Retina (tissue), 1 donor: ENCODE data around the gene MYO6.
A peak's percentile ranks its signal among the peaks of the same experiment; 100 is the strongest.
"Not testable (repeated sequence)": the region's sequence is repeated elsewhere in the genome, so short reads cannot be mapped to it uniquely, and the experiment has no call there.

Source experiments
- DNase-seq: peaks from one replicate; pipeline ENCODE4 v3.0.0-alpha.2; 2016

Gene MYO6

DNA sequence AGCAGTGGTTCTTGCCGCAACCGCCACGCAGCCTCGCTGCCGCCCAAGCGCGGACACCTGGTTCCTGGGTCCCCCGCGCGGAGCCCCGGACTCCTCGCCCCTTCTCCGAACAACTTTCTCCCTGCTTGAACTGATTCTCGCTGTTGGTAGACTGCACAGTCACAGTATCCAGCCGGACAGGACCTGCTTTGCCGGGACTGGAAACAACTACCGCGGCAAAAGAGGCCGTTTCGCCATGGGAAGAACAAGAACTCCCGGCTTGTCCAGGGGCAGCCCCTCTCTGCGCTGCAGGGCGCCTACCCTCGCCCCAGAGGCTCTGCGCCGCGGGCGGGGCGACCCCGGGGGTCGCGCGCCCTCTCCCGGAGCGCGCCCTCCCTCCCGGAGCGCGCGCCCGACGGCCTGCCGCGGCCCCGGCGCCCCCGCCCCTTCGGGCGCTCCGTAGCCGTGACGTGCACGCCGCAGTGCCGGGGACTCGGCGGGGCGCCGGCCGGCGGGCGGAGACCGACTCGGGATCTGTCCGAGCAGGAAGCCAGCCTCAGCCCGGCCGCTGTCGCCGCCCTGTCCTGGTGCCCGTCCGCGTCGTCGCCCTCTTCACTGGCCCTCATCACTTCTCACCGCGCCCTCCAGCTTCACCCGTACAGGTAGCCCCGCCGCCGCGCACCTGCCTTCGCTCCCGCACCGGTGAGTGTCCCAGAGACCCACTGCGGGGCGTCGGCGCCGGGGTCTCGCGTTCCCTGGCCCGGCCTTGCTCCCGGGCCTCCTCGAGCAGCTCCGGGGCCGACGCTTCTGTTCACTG lies at the start of gene MYO6:
Gene MYO6 (plus strand): TSS at position 497 of the 796 bp plus-strand sequence. CDS start 68,309 bp downstream, outside the sequence.
- DNase-seq: peak; percentile 86

DNA sequence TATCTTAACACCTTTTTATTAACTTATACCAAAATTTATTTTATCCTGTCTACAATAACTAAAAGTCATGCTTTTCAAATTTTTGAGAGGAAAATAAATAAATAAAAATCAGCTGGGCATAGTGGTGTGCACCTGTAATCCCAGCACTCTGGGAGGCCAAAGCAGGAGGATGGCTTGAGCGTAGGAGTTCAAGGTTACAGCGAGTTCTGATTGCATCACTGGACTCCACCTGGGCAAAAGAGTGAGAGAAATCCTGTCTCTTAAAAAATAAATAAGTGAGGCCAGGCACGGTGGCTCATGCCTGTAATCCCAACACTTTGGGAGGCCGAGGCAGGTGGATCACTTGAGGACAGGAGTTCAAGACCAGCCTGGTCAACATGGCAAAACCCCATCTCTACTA lies 40.7 kb upstream of the MYO6 start:
- not testable (repeated sequence) for DNase-seq

DNA sequence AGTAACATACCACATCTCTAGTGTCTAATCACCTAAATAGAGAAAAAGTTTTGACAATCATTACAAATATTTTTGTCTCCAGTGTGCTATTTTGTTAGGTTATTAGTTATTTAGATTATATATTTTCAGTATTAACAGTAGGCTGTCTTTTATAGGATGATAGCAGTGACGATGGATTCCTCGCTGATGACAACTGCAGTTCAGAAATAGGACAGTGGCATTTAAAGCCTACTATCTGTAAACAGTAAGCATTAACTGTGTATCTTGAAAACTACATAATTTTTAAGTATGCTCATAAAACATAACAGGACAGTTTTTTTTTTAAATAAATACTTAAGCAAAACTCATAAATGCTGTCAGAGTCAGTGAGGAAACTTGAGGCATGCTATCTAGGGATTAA lies 37.9 kb upstream of the MYO6 start:
- DNase-seq: no peak

DNA sequence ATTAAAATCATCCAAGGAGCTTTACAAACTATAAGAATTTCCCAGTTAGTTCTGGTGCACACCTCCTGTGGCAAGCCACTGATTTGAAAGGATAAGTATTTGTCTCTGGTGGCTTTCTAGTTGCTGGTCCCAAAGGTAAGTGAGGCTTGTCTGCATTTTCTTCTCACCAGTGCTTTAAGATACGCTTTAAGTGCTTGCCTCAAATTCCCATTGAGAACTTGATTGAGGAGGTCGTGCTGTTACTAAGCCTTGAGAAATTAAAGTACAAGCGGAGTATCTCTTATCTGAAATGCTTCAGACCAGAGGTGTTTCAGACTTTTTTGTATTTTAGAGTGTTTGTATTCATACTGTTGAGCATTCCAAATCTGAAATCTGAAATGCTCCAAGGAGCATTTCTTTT lies 29.9 kb upstream of the MYO6 start:
- no peak for DNase-seq

DNA sequence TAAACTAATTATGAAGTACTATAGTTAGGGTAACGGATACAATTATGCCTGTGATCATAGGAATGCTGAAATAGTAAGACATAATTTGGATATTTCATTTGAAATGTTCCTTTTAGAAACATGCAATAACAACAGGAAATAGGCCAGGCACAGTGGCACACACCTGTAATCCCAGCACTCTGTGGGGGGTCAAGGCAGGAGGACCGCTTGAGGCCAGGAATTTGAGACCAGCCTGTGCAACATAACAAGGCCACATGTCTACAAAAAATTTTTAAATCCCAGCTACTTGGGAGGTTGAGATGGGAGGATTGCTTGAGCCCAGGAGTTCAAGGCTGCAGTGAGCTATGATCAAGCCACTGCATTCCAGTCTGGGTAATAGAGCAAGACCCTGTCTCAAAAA lies 25.7 kb upstream of the MYO6 start:
- DNase-seq: no peak

DNA sequence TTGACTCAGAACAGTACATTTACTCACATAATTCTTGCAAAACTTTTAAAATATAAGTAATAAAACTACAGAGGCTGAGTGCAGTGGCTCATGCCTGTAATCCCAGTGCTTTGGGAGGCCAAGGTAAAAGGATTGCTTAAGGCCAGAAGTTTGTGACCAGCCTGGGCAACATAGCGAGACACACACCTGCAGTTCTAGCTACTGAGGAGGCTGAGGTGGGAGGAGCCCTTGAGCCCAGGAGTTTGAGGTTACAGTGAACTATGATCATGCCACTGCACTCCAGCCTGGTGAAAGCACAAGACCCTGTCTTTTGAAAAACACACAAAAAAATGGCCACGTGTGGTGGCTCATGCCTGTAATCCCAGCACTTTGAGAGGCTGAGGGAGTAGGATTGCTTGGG lies 21.8 kb upstream of the MYO6 start:
- DNase-seq: no peak

DNA sequence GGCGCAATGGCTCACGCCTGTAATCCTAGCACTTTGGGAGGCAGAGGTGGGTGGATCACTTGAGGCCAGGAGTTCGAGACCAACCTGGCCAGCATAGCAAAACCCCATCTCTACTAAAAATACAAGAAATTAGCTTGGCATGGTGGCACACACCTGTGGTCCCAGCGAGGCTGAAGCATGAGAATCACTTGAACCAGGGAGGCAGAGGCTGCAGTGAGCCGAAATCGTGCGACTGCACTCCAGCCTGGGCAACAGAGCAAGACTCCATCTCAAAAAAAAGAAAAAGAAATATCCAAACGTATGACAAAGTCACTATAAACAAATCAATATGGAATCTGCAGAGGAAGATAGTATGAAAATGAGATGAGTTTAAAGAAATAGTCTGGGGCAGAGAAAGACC lies 18.0 kb upstream of the MYO6 start:
- DNase-seq: not testable (repeated sequence)

DNA sequence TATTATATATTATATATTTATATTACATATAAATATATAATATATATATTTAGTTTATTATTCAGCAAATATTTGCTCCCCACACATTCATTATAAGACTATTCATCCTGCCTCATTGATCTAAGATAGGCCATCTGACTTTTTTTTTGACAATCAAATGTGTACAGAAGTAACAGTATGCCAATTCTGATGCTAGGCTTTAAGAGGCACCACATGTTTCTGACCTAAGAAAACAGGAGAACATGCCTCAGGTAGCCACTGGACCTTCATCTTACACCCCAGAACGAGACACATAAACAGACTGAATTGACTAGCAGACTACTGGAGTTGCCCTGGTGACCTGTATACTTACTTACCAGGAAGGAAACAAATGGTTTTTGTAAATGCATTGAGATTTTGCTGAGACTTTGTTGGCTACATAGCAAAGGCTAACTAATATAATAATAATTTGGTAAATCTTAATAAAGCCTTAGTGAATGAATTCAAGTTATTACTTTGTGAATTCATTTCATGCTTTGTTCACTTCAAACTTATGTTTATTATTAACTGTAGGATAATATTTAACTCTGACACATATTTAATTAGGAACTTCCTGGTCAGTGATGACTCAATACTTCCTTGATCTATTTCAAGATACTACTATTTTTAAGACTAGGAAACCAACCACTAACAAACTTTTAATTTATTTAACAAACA lies 13.4 kb upstream of the MYO6 start:
- no peak for DNase-seq

DNA sequence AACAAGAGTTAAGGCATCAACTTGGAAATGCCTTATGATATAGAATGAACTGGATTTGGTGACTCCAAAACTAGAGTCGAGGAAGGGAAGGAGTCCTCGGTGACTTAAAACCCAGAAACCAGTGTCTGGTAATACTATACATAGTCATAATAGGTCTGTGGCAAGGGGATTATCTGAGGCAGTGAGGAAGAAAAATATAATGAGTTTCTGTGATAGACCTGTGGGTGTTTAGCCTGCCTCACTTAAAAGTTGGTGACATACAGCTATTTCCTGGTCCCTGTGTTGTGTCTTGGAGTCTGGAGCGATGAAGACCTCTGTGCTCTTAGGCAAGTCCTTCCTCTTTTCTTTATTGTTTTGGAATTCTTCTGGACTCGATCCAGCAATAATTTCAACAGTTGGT lies 5.1 kb upstream of the MYO6 start:
- no peak for DNase-seq

DNA sequence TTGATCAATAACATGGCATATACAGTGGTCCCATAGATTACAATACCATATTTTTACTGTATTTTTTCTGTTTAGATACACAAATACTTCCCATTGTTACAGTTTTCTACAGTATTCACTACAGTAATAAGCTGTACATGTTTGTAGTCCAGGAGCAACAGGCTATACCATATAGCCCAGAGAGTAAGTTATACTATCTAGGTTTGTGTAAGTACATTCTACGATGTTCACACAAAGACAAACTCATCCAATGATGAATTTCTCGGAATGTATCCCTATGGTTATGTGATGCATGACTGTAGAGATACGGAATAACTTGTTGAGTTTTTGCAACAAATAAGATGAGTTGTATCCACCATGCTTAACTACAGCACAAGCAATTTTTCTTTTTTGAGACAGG lies 3.6 kb upstream of the MYO6 start:
- DNase-seq: no peak

DNA sequence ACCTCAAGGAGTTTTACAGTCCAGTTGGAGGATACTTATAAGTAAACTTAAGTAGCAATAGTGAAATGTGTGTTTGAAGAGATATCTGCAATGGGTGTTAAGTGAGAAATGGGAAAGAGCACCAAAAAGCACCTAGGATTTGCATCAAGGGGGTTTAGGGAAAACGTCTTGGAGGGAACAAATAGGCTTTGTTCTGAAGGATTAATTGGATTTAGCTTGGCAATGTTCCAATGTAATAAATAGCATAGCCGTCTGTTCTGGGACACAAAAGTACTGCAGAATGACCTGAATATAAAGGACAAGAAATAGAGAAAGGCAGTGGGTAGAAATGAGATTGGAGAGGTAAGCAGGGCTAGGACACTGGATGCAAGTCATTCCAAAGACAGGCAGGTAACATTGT lies 2.8 kb upstream of the MYO6 start:
- DNase-seq: peak; percentile 22

DNA sequence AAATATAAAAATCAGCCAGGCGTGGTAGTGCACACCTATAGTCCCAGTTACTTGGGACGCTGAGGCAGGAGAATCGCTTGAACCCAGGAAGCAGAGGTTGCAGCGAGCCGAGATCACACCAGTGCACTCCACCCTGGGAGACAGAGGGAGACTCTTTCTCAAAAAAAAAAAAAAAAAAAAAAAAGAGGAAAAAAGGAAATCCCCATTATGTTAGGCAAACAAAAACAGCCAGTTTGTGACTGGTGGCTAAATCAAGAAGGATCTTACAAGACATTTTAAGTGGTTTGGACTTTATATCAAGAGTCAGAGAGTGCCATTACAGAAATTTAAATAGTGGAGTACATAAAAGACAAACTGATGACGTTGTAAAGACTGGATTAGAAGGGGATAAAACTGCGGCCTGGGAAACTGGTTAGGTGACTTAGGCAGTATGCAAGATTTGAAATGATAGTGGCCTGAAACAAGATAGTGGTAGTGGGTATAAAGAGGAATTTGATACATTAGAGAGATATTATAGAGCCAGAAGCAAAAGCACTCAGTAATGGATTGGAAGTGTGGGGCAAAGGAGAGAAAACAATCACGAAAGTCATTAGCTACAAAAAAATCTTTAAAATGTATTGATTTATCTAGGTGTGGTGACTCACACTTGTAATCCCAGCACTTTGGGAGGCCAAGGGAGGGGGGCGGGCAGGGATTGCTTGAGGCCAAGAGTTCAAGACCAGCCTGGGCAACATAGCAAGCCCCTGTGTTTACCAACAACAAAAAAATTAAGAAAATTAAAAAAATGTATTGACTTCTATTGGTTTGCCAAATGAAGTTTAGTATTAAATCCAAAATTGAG lies 1.7 kb upstream of the MYO6 start:
- DNase-seq: no peak

DNA sequence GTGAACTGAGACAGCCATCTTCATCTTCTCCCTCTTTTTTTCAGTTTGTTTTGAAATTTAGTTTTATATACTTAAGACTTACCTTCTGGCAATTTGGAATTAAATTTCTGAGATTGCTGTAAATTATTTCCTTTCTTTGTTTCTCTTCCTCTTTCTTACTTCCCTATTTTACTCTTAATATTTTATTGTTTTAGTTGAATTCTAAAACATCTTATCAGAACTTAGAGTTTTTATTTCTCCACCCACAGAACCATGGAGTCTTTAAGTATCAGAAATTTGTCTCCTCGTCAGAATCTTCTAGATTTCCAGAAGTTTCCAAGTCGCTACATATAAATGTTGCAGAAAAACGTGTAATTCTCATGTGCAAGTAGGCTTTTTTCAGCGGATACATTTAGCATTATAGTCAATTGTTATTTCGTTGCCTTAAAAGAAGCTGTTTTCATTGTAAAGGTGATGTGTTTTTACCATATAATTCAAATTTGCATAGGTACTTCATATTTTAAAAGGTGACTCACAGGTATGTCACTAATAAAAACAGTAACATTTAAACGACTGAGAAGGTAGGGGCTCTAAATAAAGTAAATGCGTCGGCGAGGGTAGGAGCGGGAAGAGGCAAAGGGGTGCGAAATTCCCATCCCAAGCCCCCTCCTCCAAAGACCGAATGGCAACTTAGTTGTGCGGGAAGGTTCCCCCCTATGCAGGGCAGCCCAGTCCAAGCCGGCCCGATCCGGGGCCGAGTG lies 866 bp upstream of the MYO6 start:
- DNase-seq: no peak

DNA sequence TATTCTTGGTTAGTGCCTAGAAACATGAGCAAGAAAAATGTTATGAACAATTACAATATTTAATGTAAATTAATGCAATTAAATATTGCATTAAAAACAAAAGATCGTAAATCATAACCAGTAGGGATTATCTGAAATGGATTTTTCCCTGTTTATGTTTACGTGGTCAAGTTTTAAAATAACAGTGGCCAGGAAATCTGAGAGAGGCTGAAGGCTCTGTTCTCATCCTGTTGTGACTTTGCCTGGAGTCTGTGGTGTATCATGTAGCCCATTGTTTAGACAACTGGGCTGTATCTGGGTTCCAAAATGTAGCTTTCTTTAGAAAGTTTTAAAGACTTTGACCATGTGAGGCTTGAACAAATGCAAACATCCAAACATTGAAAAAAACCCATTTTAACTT lies 2.4 kb downstream of the MYO6 start:
- no peak for DNase-seq

DNA sequence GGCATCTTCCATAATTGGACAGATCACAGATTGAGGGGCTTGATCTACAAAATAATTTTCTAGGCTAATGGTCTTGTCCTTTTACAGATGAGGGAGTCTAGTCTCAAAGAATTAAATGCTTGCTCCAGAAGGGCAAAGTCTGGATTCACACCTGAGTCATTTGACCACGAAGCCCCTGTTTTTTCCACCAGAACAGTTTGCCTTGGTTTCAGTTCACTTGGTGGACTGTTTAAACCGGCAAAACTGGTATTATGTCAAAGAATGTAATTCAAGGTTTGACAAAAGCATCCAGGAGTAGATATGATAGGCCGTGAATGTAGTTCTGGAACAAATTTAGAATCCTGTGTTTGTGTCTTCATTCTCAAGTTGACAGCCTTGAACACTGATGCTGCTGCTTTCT lies 3.3 kb downstream of the MYO6 start:
- no peak for DNase-seq

DNA sequence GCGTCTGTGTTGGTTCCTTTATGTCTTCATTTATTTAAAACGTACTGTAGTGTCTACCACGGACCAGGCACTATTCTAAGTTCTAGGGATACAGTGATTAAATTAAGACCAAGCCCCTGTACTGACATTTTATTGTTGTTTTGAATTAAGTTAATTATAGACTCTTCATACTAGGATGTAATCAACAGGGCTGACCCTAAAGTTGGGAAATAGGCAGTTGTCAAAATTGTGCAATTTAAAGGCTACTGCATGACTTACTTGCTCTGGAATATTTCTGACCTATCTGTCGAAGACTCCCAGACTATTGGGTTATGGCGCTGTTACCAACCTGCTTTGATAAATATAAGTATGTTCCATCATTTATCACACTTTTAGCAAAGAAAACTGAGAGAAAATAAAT lies 6.7 kb downstream of the MYO6 start:
- DNase-seq: no peak

DNA sequence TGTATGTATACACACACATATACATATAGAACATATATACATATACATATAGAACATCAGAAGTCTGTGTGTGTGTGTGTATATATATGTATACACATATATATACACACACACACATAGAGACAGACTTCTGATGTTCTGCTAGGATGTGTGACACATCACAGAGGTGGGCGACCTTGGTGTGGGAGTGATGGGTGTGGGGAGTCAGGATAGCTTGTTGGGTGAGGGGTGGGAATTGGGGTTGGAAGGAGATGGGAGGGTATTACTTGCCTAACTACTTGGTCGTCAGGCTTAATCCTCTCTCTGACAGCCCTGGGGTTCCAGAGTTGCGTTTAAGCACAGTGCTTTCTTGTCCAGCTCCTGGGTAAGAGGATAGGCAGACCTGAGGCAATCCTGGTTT lies 8.3 kb downstream of the MYO6 start:
- no peak for DNase-seq

DNA sequence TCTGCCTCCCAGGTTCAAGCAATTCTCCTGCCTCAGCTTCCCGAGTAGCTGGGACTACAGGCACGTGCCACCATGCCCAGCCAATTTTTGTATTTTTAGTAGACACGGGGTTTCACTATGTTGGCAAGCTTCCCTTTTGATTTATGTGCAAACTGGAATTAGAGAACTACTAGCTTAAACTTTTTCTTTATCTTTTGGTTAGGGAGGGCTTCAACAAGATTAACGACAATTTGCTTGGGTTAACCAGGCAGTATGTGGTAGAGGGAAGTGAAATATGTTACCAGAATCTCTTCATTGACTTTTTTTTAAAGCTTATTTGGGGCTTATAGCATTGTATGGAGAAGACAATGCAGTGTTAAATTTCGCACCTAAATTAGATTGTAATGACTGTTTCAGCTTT lies 9.0 kb downstream of the MYO6 start:
- DNase-seq: no peak

DNA sequence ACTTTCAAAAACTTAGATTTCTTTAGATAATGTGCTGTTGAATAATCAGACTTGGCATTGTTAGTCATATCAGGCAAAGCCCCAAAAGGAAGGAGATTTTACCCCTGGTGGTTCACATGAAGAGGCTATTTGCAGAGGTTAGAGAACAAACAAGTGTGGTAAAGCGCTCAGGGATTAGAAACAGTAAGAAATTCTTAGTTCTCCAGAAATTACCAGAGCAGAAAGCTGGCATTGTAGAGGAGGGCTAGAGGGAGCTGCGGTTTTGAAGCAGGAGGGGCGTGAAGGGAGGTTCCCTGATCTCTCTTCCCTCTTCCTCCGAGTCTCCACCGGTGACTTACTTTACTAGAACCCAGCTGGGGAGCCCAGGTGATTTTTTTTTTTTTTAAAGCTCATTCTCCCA lies 10.2 kb downstream of the MYO6 start:
- no peak for DNase-seq

DNA sequence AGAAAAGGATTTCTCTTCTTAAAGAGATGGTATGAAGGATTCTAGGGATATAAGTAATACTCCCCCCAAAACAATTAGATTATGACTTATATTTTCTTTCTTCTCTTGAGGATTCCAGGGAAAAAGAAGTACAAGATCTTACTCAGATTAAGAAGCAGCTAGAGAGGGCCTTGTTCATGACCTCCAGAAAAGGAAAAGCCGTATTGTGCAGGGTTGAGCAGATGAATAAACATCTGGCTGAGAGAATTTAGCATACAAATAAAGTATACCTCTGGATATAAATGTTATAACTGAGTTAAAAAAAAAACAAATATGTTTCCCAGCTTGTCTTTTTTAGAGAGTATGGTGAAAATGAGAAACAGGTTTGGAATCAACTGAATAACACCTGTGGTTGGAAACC lies 11.3 kb downstream of the MYO6 start:
- no peak for DNase-seq

DNA sequence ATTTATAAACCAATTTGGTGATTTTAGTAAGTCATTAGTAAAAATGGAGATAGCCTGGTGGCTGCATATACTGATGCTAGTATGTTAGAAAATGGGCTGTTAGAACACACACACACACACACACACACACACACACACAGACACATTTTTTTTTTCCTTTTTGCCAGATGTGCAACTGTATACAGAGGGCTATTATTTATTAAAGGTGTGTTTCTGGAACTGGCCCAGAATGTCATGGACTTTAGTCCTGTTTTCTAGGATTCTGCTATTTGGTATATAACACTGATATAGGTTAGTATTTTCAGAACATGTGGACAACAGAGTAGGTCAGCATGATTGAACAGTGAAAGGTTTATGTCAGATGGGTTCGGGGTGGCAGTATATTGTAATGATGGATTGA lies 12.4 kb downstream of the MYO6 start:
- no peak for DNase-seq

DNA sequence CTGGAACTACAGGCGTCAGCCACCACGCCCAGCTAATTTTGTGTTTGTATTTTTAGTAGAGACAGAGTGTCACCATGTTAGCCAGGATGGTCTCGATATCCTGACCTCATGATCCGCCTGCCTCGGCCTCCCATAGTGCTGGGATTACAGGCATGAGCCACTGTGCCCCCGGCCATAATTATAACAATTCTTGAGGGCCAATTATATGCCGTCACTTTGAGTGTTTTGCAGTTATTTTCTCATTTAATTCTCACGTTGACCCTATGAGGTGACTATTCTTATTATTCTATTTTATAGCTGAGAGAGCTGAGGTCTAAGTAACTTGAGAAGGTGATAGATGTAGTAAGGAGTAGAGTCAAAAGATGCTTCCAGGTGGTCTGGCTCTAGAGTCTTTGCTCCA lies 13.0 kb downstream of the MYO6 start:
- DNase-seq: no peak

DNA sequence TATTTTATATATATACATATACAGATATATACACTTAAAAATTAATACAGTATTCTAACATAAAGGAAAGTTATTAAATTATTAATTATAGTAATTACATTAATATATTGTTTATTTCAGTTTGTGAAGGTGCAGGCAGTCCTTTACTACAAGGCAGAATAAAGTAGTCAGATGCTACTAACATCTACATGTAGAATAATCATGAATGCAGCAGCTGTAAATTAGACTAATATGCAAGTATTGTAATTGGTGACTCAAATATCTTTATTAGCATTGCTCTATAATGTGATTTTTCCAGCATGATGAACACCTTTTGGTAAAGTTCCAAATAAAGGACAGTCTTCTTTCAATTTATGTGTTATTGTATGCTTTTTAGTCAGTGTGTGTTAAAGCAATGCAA lies 17.3 kb downstream of the MYO6 start:
- DNase-seq: no peak
